Esophagus muscularis mucosa (tissue), 4 donors: ENCODE measurements around the gene GNL1. TPM values are rescaled to one million over a fixed set of nuclear protein-coding genes. Genes with fewer than 3 reads are reported as not detected.
"Not testable (repeated sequence)": the region's sequence is repeated elsewhere in the genome, so short reads cannot be mapped to it uniquely, and the experiment has no call there.

ENCODE experiments used
- DNase-seq: peaks from one replicate; pipeline ENCODE4 v3.0.0-alpha.2; 2017; ENCODE audit errors: extremely low spot score
- H3K27ac ChIP-seq, 4 donors: fragments of 200-600 bp; sonication (generic); replicated peaks in 1 of 4; 1 replicate in 3 of 4; 2 replicates in 1 of 4; pipeline ENCODE4 v1.5.1; 2016 to 2019; ENCODE audit warnings: mild to moderate bottlenecking in 1 of 4
- H3K27me3 ChIP-seq, 4 donors: fragments of 200-600 bp; sonication (generic); one replicate each; pipeline versions ENCODE4 v1.5.1 to v1.6.0; 2016 to 2019
- H3K36me3 ChIP-seq, 4 donors: fragments of 200-600 bp; sonication (generic); one replicate each; pipeline ENCODE4 v1.5.1; 2016 to 2019
- H3K4me1 ChIP-seq, 4 donors: fragments of 200-600 bp; sonication (generic); one replicate each; pipeline ENCODE4 v1.5.1; 2016 to 2019
- H3K4me3 ChIP-seq, 4 donors: fragments of 200-600 bp; sonication (generic); 1 replicate in 2 of 4; 2 replicates in 2 of 4; pipeline ENCODE4 v1.5.1; 2016 to 2019; ENCODE audit warnings: mild to moderate bottlenecking in 4 of 4, moderate library complexity in 1 of 4
- H3K9me3 ChIP-seq, 4 donors: fragments of 200-600 bp; sonication (generic); 1 replicate in 3 of 4; 2 replicates in 1 of 4; pipeline ENCODE4 v1.5.1; 2016 to 2019
- EP300 ChIP-seq: sonication (generic); formaldehyde crosslinking; IDR thresholded peaks from one replicate; pipeline ENCODE4 v1.6.1; 2017; ENCODE audit warnings: antibody characterized with exemption
- POLR2A ChIP-seq: fragments of 450-650 bp; IDR thresholded peaks from one replicate; pipeline ENCODE4 v1.6.1; 2017; ENCODE audit warnings: antibody characterized with exemption, moderate library complexity, mild to moderate bottlenecking, low read depth
- POLR2AphosphoS5 ChIP-seq, 2 donors: sonication (generic); formaldehyde crosslinking; IDR thresholded peaks; one replicate each; pipeline ENCODE4 v1.6.1; 2017; ENCODE audit warnings: antibody characterized with exemption in 2 of 2
- WGBS: methylation state at CpG from one replicate; pipeline ENCODE4 v1.1.5; 2018; 5-methylcytosine and 5-hydroxymethylcytosine counted together
- intact Hi-C: fragments of 100-400 bp; cut with DNase I; formaldehyde crosslinking; loops from one replicate; pipeline ENCODE4 v1.15.1; 2023
- total RNA-seq, 4 donors: library from RNA; depleted of rRNA; stranded (reverse); fragments of >200 nt; gene quantifications; one replicate each; pipeline versions ENCODE4 v1.1.0 to v1.2.1, GENCODE V29; 2016
- TF ChIP-seq, protein P1 (sequence below), 3 experiments: fragments of 200-600 bp in 2 of 3; fragments of 450-650 bp in 1 of 3; sonication (generic) in 2 of 3; IDR thresholded peaks; one replicate each; pipeline ENCODE4 v1.5.1; 2017 to 2019; ENCODE audit warnings: antibody characterized with exemption in 3 of 3, mild to moderate bottlenecking in 2 of 3, moderate library complexity in 1 of 3

GNL1 gene
- total RNA-seq, 4 donors from 2014 or later = 30.3 to 53.5 (median 36.1) TPM

DNA sequence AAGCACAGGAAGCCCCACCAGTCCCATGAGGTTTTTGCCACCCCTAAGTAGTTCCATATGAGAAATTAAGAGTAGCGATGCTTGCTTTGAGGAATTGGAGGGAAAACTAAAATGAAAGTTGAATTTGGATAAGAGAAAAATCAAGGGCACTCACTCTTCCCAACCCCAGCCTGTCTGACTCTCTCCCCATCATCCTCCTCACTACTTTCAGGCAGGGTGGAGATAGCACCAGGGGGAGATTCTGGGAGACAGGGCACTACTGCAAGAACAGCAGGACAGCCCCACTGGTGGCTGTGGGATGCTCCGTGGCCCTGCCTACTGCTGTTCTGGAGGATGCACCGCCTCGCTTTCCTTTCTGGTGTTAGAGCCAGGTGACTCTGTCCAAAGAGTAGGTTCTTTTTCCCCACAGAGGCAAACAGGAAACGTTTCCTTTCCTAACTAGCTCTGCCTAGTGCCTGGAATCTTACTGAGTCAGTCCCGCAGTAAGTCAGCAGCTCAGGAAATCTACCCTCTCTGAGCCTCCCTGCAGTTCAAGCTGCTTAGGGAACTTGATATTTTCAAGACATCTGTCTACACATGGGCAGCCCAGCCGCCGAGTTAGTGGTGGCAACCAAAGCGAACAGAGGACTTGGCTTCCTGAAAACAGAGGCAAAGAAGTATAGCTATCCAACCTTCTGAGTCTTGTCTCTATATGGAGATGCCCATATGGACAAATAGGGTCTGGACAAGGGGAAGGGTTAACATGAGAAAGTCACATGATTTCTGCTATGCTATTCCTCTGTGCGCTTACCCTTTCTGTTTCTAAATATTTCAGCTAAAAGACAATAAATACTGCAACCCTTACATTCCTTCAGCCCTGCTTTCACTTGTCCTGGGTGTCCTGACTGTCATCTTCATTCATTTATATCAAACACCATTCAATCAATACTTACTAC, 55.6 kb downstream of the GNL1 start:
- Histone ChIP-seq H3K4me1 (peaks cover 0 to 8% (median 0%) of the 10 kb centered on the region in 4 donors), H3K36me3 (no peaks in the 10 kb centered on the region)
- WGBS = 56% methylated on average over 10 of the region's 10 CpGs

DNA sequence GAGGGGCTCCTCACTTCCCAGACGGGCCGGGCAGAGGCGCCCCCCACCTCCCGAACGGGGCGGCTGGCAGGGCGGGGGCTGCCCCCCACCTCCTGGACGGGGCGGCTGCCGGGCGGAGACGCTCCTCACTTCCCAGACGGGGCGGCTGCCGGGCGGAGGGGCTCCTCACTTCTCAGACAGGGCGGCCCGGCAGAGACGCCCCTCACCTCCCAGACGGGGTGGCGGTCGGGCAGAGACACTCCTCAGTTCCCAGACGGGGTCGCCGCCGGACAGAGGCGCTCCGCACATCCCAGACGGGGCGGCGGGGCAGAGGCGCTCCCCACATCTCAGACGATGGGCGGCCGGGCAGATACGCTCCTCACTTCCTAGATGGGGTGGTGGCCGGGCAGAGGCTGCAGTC, 57.6 kb downstream of the GNL1 start:
- H3K4me1 ChIP-seq, H3K36me3 ChIP-seq, DNase-seq, intact Hi-C loops, H3K27ac ChIP-seq, H3K9me3 ChIP-seq, H3K4me3 ChIP-seq: not testable (repeated sequence)
- WGBS = 92% methylated on average over 23 of the region's 37 CpGs
- H3K27me3 ChIP-seq = peaks cover 0 to 12% (median 0%) of the 10 kb centered on the region in 4 donors

More for the DNA sequence above, 55.6 kb downstream of the GNL1 start:
- Histone ChIP-seq H3K27ac (peak overlapping the region; percentile 19 to 63 (median 26)), H3K4me3 (no peak overlapping the region), H3K9me3 (no peaks in the 10 kb centered on the region), H3K27me3 (peaks cover 0 to 12% (median 0%) of the 10 kb centered on the region in 4 donors)
- DNase-seq = no peak
- TF ChIP-seq POLR2AphosphoS5 (IDR thresholded peaks at IDR 0.05) (peak; percentile 41 to 57), EP300 (no peak)
- intact Hi-C loops = no loop called here

DNA sequence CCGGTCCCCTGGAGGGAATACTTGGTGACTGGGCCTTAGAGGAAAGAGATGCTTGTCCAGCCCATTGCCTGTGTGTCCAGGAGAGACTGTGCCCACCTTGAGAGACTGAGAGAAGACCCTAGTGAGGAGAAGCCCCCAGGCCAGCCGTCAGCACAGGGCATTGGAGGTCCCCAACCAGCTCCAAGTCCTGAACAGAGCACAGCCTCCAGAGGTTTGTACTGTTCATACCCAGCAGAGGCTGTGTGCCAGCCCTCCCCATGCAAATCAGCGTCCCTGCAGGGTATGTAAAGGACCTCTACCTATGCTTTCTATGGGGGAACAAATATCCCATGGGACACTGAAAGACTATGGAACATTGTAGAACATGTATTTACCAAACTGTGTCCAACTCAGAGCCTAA, 58.6 kb downstream of the GNL1 start:
- no peak overlapping the region for H3K4me3 ChIP-seq
- no peak for DNase-seq
- intact Hi-C loops = no loop called here
- H3K36me3 ChIP-seq = peaks cover 7 to 20% (median 12%) of the 10 kb centered on the region in 4 donors
- H3K9me3 ChIP-seq = no peaks in the 10 kb centered on the region
- WGBS = 85% methylated on average over 3 of the region's 3 CpGs
- TF ChIP-seq POLR2AphosphoS5 (IDR thresholded peaks at IDR 0.05) = no peak
- TF ChIP-seq, protein P1, sequence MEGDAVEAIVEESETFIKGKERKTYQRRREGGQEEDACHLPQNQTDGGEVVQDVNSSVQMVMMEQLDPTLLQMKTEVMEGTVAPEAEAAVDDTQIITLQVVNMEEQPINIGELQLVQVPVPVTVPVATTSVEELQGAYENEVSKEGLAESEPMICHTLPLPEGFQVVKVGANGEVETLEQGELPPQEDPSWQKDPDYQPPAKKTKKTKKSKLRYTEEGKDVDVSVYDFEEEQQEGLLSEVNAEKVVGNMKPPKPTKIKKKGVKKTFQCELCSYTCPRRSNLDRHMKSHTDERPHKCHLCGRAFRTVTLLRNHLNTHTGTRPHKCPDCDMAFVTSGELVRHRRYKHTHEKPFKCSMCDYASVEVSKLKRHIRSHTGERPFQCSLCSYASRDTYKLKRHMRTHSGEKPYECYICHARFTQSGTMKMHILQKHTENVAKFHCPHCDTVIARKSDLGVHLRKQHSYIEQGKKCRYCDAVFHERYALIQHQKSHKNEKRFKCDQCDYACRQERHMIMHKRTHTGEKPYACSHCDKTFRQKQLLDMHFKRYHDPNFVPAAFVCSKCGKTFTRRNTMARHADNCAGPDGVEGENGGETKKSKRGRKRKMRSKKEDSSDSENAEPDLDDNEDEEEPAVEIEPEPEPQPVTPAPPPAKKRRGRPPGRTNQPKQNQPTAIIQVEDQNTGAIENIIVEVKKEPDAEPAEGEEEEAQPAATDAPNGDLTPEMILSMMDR (IDR thresholded peaks at IDR 0.05) = no peak
- no peak for TF ChIP-seq EP300
- no peak for TF ChIP-seq POLR2A
- H3K27me3 ChIP-seq = peaks cover 0 to 12% (median 0%) of the 10 kb centered on the region in 4 donors
- no peak overlapping the region for H3K27ac ChIP-seq
- peaks cover 1 to 16% (median 7%) of the 10 kb centered on the region in 4 donors for H3K4me1 ChIP-seq

DNA sequence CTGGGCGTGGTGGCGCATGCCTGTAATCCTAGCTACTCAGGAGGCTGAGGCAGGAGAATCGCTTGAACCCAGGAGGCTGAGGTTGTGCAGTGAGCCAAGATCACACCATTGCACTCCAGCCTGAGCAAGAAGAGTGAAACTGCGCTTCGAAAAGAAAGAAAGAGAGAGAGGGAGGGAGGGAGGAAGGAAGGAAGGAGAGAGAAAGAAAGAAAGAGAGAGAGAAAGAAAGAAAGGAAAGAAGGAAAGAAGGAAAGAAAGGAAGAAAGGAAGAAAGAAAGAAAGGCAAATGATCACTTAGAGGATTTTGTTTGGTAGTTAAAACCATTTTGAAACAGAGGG, 59.1 kb downstream of the GNL1 start:
- H3K4me3 ChIP-seq, intact Hi-C loops, DNase-seq, H3K9me3 ChIP-seq: not testable (repeated sequence)
- Histone ChIP-seq H3K27ac (peak overlapping the region in 2 of 4 donors; percentile 37 to 47), H3K4me1 (peaks cover 6 to 21% (median 10%) of the 10 kb centered on the region in 4 donors), H3K36me3 (peaks cover 9 to 25% (median 17%) of the 10 kb centered on the region in 4 donors), H3K27me3 (peaks cover 0 to 12% (median 0%) of the 10 kb centered on the region in 4 donors)
- WGBS = 95% methylated on average over 5 of the region's 5 CpGs

DNA sequence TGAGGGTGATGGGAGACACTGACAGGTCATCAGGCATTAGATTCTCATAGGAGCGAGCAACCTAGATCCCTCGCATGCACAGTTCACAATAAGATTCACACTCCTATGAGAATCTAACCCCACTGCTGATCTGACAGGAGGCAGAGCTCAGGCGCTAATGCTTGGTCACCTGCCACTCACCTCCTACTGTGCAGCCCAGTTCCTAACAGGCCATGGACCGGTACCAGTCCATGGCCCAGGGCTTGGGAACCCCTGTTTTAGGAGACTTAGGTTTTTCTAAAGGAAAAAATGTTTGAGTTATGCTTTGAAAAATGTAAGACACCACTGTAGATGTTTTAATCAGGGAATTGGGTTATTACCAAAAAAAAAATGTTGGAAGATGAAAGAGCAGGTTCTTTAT, 60.3 kb downstream of the GNL1 start:
- 93% methylated on average over 4 of the region's 4 CpGs for WGBS
- TF ChIP-seq EP300 = no peak
- TF ChIP-seq POLR2AphosphoS5 (IDR thresholded peaks at IDR 0.05) = no peak
- TF ChIP-seq, protein P1 (IDR thresholded peaks at IDR 0.05) = no peak
- no peak for TF ChIP-seq POLR2A
- no peak for DNase-seq
- H3K27me3 ChIP-seq = peaks cover 0 to 7% (median 0%) of the 10 kb centered on the region in 4 donors
- intact Hi-C loops = no loop called here
- peak overlapping the region; percentile 3 to 47 (median 37) for H3K27ac ChIP-seq
- peaks cover 18 to 31% (median 22%) of the 10 kb centered on the region in 4 donors for H3K4me1 ChIP-seq
- no peak overlapping the region for H3K4me3 ChIP-seq
- no peaks in the 10 kb centered on the region for H3K9me3 ChIP-seq
- peaks cover 9 to 37% (median 29%) of the 10 kb centered on the region in 4 donors for H3K36me3 ChIP-seq

DNA sequence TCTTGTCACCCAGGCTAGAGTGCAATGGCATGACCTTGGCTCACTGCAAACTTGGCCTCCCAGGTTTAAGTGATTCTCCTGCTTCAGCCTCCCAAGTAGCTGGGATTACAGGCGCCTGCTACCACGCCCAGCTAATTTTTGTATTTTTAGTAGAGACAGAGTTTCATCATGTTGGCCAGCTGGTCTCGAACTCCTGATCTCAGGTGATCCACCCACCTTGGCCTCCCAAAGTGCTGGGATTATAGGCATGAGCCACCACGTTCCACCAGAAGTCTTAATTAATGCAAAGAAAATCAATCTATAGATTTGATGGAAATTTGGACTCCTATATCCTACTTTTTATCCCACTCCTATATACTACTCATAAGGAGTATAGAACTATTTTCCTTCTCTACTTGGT, 61.2 kb downstream of the GNL1 start:
- H3K27ac ChIP-seq, DNase-seq, H3K27me3 ChIP-seq, intact Hi-C loops, H3K9me3 ChIP-seq, H3K4me3 ChIP-seq: not testable (repeated sequence)
- WGBS = 94% methylated on average over 4 of the region's 4 CpGs
- Histone ChIP-seq H3K4me1 (peaks cover 28 to 40% (median 31%) of the 10 kb centered on the region in 4 donors), H3K36me3 (peaks cover 9 to 46% (median 38%) of the 10 kb centered on the region in 4 donors)
